Lower leg skin (tissue), 4 donors: ENCODE data around the gene MIPEP. TPM values are rescaled to one million over a fixed set of nuclear protein-coding genes. Genes with fewer than 3 reads are reported as not detected.

Experiments used
- DNase-seq, 2 donors: peaks; one replicate each; pipeline ENCODE4 v3.0.0-alpha.2; 2019; ENCODE audit warnings: low spot score in 2 of 2
- H3K4me3 ChIP-seq: fragments of 200-600 bp; sonication (generic); 2 replicates; pipeline ENCODE4 v1.5.1; 2017; ENCODE audit warnings: mild to moderate bottlenecking, low read depth; ENCODE audit not compliant: poor library complexity, severe bottlenecking
- POLR2A ChIP-seq, 2 donors: fragments of 450-650 bp; IDR thresholded peaks; one replicate each; pipeline ENCODE4 v1.6.1; 2016 to 2017; ENCODE audit warnings: antibody characterized with exemption in 2 of 2, mild to moderate bottlenecking in 1 of 2, moderate library complexity in 1 of 2
- WGBS, 2 donors: methylation state at CpG; one replicate each; pipeline ENCODE4 v1.1.5; 2018; 5-methylcytosine and 5-hydroxymethylcytosine counted together
- intact Hi-C: fragments of 100-400 bp; cut with DNase I; formaldehyde crosslinking; loops from one replicate; pipeline ENCODE4 v1.15.0; 2023; ENCODE audit warnings: low total_unique reads
- total RNA-seq, 4 donors: library from RNA; depleted of rRNA; stranded (reverse); fragments of >200 nt; gene quantifications; one replicate each; pipeline ENCODE4 v1.1.0, GENCODE V29; 2016
- TF ChIP-seq, protein P1 (sequence below), 3 donors: fragments of 450-650 bp; IDR thresholded peaks; one replicate each; pipeline ENCODE4 v1.5.1; 2016; ENCODE audit warnings: antibody characterized with exemption in 3 of 3, mild to moderate bottlenecking in 3 of 3, moderate library complexity in 2 of 3

Gene MIPEP
- total RNA-seq, 4 donors from 2014 or later, result 22.8 to 50.4 (median 32.5) TPM

GRCh38 chr13:23776698-23777574 lies 112.3 kb downstream of the MIPEP start:
- intact Hi-C loops, result no loop called here
- no peak for TF ChIP-seq POLR2A (IDR thresholded peaks at IDR 0.05)
- TF ChIP-seq, protein P1, sequence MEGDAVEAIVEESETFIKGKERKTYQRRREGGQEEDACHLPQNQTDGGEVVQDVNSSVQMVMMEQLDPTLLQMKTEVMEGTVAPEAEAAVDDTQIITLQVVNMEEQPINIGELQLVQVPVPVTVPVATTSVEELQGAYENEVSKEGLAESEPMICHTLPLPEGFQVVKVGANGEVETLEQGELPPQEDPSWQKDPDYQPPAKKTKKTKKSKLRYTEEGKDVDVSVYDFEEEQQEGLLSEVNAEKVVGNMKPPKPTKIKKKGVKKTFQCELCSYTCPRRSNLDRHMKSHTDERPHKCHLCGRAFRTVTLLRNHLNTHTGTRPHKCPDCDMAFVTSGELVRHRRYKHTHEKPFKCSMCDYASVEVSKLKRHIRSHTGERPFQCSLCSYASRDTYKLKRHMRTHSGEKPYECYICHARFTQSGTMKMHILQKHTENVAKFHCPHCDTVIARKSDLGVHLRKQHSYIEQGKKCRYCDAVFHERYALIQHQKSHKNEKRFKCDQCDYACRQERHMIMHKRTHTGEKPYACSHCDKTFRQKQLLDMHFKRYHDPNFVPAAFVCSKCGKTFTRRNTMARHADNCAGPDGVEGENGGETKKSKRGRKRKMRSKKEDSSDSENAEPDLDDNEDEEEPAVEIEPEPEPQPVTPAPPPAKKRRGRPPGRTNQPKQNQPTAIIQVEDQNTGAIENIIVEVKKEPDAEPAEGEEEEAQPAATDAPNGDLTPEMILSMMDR (IDR thresholded peaks at IDR 0.05), result no peak
- DNase-seq, result no peak
- WGBS, 2 donors, result 87 to 90% methylated on average over 3 of the region's 3 CpGs
- H3K4me3 ChIP-seq, result no peak overlapping the region

DNA sequence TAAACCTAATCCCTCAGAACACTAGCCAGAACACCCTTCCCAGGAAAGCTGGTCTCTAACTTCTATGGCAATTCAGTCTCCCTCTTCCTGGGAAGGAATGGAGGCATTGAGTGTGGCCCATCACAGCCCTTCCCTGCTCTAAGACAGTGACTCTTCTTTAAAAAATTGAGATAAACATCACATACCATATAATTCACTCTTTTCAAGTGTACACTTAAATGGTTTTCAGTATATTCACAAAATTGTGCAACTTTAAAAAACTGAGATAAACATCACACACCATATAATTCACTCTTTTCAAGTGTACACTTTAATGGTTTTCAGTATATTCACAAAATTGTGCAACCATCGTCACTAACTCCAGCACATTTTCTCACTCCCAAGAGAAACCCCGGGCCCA lies 116.5 kb downstream of the MIPEP start:
- no peak for DNase-seq
- TF ChIP-seq, protein P1 (IDR thresholded peaks at IDR 0.05), result no peak
- no peak for TF ChIP-seq POLR2A (IDR thresholded peaks at IDR 0.05)
- WGBS, 2 donors, result 44 to 46% methylated on average over 2 of the region's 2 CpGs
- H3K4me3 ChIP-seq, result no peak overlapping the region
- intact Hi-C loops, result no loop called here

- intact Hi-C loops, result no loop called here
- no peak overlapping the region for H3K4me3 ChIP-seq
- DNase-seq, result no peak
- no peak for TF ChIP-seq POLR2A (IDR thresholded peaks at IDR 0.05)
- TF ChIP-seq, protein P1 (IDR thresholded peaks at IDR 0.05), result no peak
- WGBS, 2 donors, result 36 to 54% methylated on average over 4 of the region's 4 CpGs
These were observed 117.2 kb downstream of the MIPEP start for GRCh38 chr13:23771956-23772355.

DNA sequence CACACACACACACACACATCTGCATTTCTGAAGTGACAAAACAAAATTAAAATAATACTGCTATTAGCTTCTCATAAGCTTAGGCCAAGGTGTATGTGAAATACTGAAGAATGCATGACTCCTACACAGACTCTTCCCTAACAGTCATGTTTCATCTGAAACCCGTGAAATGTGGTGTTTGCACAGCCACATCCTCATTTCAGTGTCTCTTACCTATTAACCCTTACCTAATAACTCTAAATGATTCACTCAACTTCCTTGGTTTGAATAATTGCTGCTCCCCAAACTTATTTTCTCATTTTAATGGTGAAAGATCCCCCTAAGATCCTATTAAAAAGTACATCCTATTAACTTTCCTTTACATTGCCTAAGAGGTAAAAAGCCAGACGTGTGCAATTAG lies 117.6 kb downstream of the MIPEP start:
- intact Hi-C loops, result no loop called here
- no peak for TF ChIP-seq POLR2A (IDR thresholded peaks at IDR 0.05)
- TF ChIP-seq, protein P1 (IDR thresholded peaks at IDR 0.05), result no peak
- 29 to 50% methylated on average over 2 of the region's 2 CpGs for WGBS, 2 donors

GRCh38 chr13:23770973-23771372 lies 118.2 kb downstream of the MIPEP start:
- intact Hi-C loops, result no loop called here
- H3K4me3 ChIP-seq, result no peak overlapping the region
- no peak for DNase-seq
- no peak for TF ChIP-seq POLR2A (IDR thresholded peaks at IDR 0.05)
- TF ChIP-seq, protein P1 (IDR thresholded peaks at IDR 0.05), result no peak
- WGBS, 2 donors, result 75 to 76% methylated on average over 4 of the region's 4 CpGs

More for the DNA sequence above, 117.6 kb downstream of the MIPEP start:
- DNase-seq, result no peak
- H3K4me3 ChIP-seq, result no peak overlapping the region
